LNCaP clone FGC (cell line): ENCODE measurements around the gene FGFBP2.

ENCODE experiments used
- DNase-seq: peaks from one replicate; pipeline ENCODE4 v3.0.0-alpha.2; 2011; ENCODE audit warnings: low read depth
- H3K4me3 ChIP-seq: 2 replicates; pipeline ENCODE4 v1.5.1; 2011; ENCODE audit warnings: mild to moderate bottlenecking, low read depth, low read length, control low read depth
- CTCF ChIP-seq: IDR thresholded peaks from 2 replicates; pipeline ENCODE4 v1.5.1; 2012; ENCODE audit warnings: mild to moderate bottlenecking; ENCODE audit not compliant: control insufficient read depth, insufficient read depth; ENCODE audit errors: extremely low read depth

Gene FGFBP2

GRCh38 chr4:15914736-15915135 lies 48.2 kb downstream of the FGFBP2 start:
- TF ChIP-seq CTCF: no peak
- no peak overlapping the region for H3K4me3 ChIP-seq

GRCh38 chr4:15914291-15914690 lies 48.7 kb downstream of the FGFBP2 start:
- no peak for DNase-seq
- no peak overlapping the region for H3K4me3 ChIP-seq
- no peak for TF ChIP-seq CTCF

More at GRCh38 chr4:15914736-15915135, 48.2 kb downstream of the FGFBP2 start:
- no peak for DNase-seq

- TF ChIP-seq CTCF: no peak
- no peak overlapping the region for H3K4me3 ChIP-seq
- DNase-seq: no peak
These were observed 49.4 kb downstream of the FGFBP2 start for GRCh38 chr4:15913631-15913970.

DNA sequence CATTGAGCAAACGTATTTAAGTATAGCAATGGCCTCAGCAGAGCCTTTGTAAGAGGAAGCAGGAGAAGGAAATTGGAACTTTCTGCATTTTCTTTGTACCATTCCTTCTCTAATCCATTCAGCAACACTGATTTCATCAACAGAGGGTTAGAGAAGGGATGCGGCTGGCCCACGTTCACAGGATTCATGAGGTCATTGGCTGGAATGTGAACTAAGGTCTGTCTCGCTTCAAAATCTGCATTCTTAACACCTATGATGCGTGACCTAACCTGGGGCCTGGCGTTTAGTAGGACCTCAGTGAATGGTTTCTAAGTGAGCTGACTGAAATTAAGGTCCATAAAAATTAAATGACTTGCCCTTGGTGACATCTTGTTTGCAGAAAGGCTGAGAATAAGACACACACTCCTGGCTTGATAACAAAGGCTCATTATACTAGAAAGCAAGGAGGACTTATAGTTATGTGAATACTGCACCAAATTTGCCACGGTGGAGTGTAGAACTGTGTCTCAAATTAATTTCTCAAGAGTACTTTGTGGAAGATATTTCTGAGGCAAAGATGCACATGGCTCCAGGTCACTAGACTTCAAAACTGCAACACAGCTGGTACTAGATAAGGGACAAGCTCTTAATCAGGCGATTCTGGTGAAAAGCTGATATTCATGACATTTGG lies 49.9 kb downstream of the FGFBP2 start:
- DNase-seq: no peak
- no peak overlapping the region for H3K4me3 ChIP-seq
- no peak for TF ChIP-seq CTCF

GRCh38 chr4:15912236-15912635 lies 50.7 kb downstream of the FGFBP2 start:
- TF ChIP-seq CTCF: no peak
- DNase-seq: no peak
- H3K4me3 ChIP-seq: no peak overlapping the region
